GM23248 (cell line): Measurements from ENCODE around the gene SBNO2. TPM values are rescaled to one million over a fixed set of nuclear protein-coding genes. Genes with fewer than 3 reads are reported as not detected.

ENCODE experiments used
- DNase-seq: peaks from one replicate; pipeline ENCODE4 v3.0.0-alpha.2; 2015
- H2AFZ ChIP-seq: fragments of 200-600 bp; sonication (generic); 2 replicates; pipeline ENCODE4 v1.6.1; 2016; ENCODE audit warnings: antibody characterized with exemption
- H3F3A ChIP-seq: fragments of 200-600 bp; sonication (generic); 2 replicates; pipeline ENCODE4 v1.6.1; 2016; ENCODE audit warnings: mild to moderate bottlenecking, antibody characterized with exemption, mixed run types; ENCODE audit not compliant: insufficient read depth
- H3K27ac ChIP-seq: fragments of 200-600 bp; sonication (generic); 2 replicates; pipeline ENCODE4 v1.5.1; 2016; ENCODE audit warnings: mild to moderate bottlenecking
- H3K27me3 ChIP-seq: fragments of 200-600 bp; sonication (generic); replicated peaks from 2 replicates; pipeline ENCODE4 v1.6.1; 2016; ENCODE audit warnings: mild to moderate bottlenecking; ENCODE audit not compliant: insufficient read depth
- H3K36me3 ChIP-seq: fragments of 200-600 bp; sonication (generic); 2 replicates; pipeline ENCODE4 v1.6.1; 2016; ENCODE audit warnings: low read depth, mild to moderate bottlenecking
- H3K4me1 ChIP-seq: fragments of 200-600 bp; sonication (generic); 2 replicates; pipeline ENCODE4 v1.6.1; 2016; ENCODE audit warnings: mild to moderate bottlenecking; ENCODE audit not compliant: insufficient read depth
- H3K4me2 ChIP-seq: fragments of 200-600 bp; sonication (generic); one replicate; pipeline ENCODE4 v1.6.1; 2016; ENCODE audit warnings: mild to moderate bottlenecking; ENCODE audit not compliant: unreplicated experiment
- H3K4me3 ChIP-seq: fragments of 200-600 bp; sonication (generic); 2 replicates; pipeline ENCODE4 v1.5.1; 2016; ENCODE audit warnings: mild to moderate bottlenecking
- H3K79me2 ChIP-seq: fragments of 200-600 bp; sonication (generic); 2 replicates; pipeline ENCODE4 v1.6.1; 2016; ENCODE audit warnings: mild to moderate bottlenecking; ENCODE audit not compliant: insufficient read depth
- H3K9ac ChIP-seq: fragments of 200-600 bp; sonication (generic); 2 replicates; pipeline ENCODE4 v1.6.1; 2016; ENCODE audit warnings: mild to moderate bottlenecking
- H3K9me2 ChIP-seq: fragments of 200-600 bp; sonication (generic); 2 replicates; pipeline ENCODE4 v1.6.1; 2016; ENCODE audit warnings: mixed run types, mild to moderate bottlenecking, moderate library complexity; ENCODE audit not compliant: insufficient read depth
- H3K9me3 ChIP-seq: fragments of 200-600 bp; sonication (generic); one replicate; pipeline ENCODE4 v1.6.1; 2017; ENCODE audit warnings: low read depth
- H4K20me1 ChIP-seq: fragments of 200-600 bp; sonication (generic); 2 replicates; pipeline ENCODE4 v1.6.0; 2016; ENCODE audit not compliant: insufficient read depth
- EZH2 ChIP-seq: fragments of 200-600 bp; sonication (generic); IDR thresholded peaks from 2 replicates; pipeline ENCODE4 v1.6.1; 2018; ENCODE audit warnings: antibody characterized with exemption, mild to moderate bottlenecking; ENCODE audit not compliant: insufficient read depth, poor library complexity, severe bottlenecking
- EZH2phosphoT487 ChIP-seq: fragments of 200-600 bp; sonication (generic); IDR thresholded peaks from 2 replicates; pipeline ENCODE4 v1.6.1; 2018; ENCODE audit warnings: antibody characterized with exemption, moderate library complexity, mild to moderate bottlenecking, low read depth; ENCODE audit not compliant: insufficient read depth
- WGBS, 2 experiments: methylation state at CpG; one replicate each; pipeline ENCODE4 v1.1.6; 2015 to 2017; ENCODE audit warnings: low lambda C conversion rate in 2 of 2, low coverage in 1 of 2; ENCODE audit errors: missing lambda C conversion rate in 2 of 2; 5-methylcytosine and 5-hydroxymethylcytosine counted together
- in situ Hi-C: fragments of 300-500 bp; cut with MboI; formaldehyde crosslinking; loops from 2 replicates; pipeline ENCODE4 v1.15.0; 2020
- polyA plus RNA-seq: library from polyadenylated mRNA; unstranded; fragments of >200 nt; fragmentation: Nextera tagmentation; extraction: Ambion mirVana; gene quantifications from 2 replicates; pipeline ENCODE4 v1.2.1, GENCODE V29; 2016
- total RNA-seq: library from RNA; depleted of rRNA; stranded (reverse); fragments of >200 nt; shearing (Covaris generic); gene quantifications from 2 replicates; pipeline ENCODE4 v1.2.3, GENCODE V29; 2014

SBNO2 gene
- total and polyA plus RNA-seq, 2 experiments from 2014 or later, result 7.5 to 70.4 TPM

GRCh38 chr19:1070931-1071791 lies 102.9 kb downstream of the SBNO2 start:
- Histone ChIP-seq H3K27ac (no peak overlapping the region), H3K9me3 (no peaks in the 10 kb centered on the region), H3K9ac (no peak overlapping the region), H2AFZ (no peak overlapping the region), H3K27me3 (peaks cover 31% of the 10 kb centered on the region), H3K36me3 (no peaks in the 10 kb centered on the region), H3F3A (no peaks in the 10 kb centered on the region), H3K79me2 (no peaks in the 10 kb centered on the region), H3K4me2 (peak overlapping the region; percentile 9), H3K9me2 (no peaks in the 10 kb centered on the region), H3K4me3 (0 out of 2 replicates have a peak overlapping the region, but pooled peaks have one; percentile 11), H4K20me1 (no peaks in the 10 kb centered on the region), H3K4me1 (no peaks in the 10 kb centered on the region)
- WGBS, 2 experiments, result 3 to 5% methylated on average over 82 to 89 of the region's 99 CpGs
- DNase-seq, result peak; percentile 39
- no peak for TF ChIP-seq EZH2
- no peak for TF ChIP-seq EZH2phosphoT487
- in situ Hi-C loops, result no loop called here

GRCh38 chr19:1070576-1070930 lies 103.5 kb downstream of the SBNO2 start:
- Histone ChIP-seq H3K27me3 (peaks cover 31% of the 10 kb centered on the region), H3K9me3 (no peaks in the 10 kb centered on the region), H4K20me1 (no peaks in the 10 kb centered on the region), H3K4me1 (no peaks in the 10 kb centered on the region), H3F3A (no peaks in the 10 kb centered on the region), H3K27ac (no peak overlapping the region), H3K36me3 (no peaks in the 10 kb centered on the region), H3K9me2 (no peaks in the 10 kb centered on the region), H2AFZ (no peak overlapping the region), H3K4me3 (no peak overlapping the region), H3K4me2 (no peak overlapping the region), H3K79me2 (no peaks in the 10 kb centered on the region), H3K9ac (no peak overlapping the region)
- 12 to 15% methylated on average over 21 of the region's 21 CpGs for WGBS, 2 experiments
- TF ChIP-seq EZH2phosphoT487 (0 out of 2 replicates have a peak, but pooled peaks have one; percentile 34), EZH2 (no peak)
- DNase-seq, result no peak
- in situ Hi-C loops, result no loop called here

- no peaks in the 10 kb centered on the region for H3K9me3 ChIP-seq
- H3K27me3 ChIP-seq, result peaks cover 31% of the 10 kb centered on the region
- H3K4me1 ChIP-seq, result no peaks in the 10 kb centered on the region
- no peak overlapping the region for H3K4me3 ChIP-seq
- H4K20me1 ChIP-seq, result no peaks in the 10 kb centered on the region
- no peaks in the 10 kb centered on the region for H3K9me2 ChIP-seq
- H3K27ac ChIP-seq, result no peak overlapping the region
- no peak for DNase-seq
- in situ Hi-C loops, result no loop called here
- no peak overlapping the region for H3K4me2 ChIP-seq
- 53% methylated on average over 25 of the region's 25 CpGs for WGBS, 2 experiments
- TF ChIP-seq EZH2phosphoT487, result no peak
- no peak for TF ChIP-seq EZH2
- H3K79me2 ChIP-seq, result no peaks in the 10 kb centered on the region
- H2AFZ ChIP-seq, result no peak overlapping the region
- H3K36me3 ChIP-seq, result no peaks in the 10 kb centered on the region
- no peaks in the 10 kb centered on the region for H3F3A ChIP-seq
- H3K9ac ChIP-seq, result no peak overlapping the region
Observed at GRCh38 chr19:1069009-1069779, 104.9 kb downstream of the SBNO2 start.

- TF ChIP-seq EZH2phosphoT487 (no peak), EZH2 (no peak)
- H3K9ac ChIP-seq, result no peak overlapping the region
- H3K9me2 ChIP-seq, result no peaks in the 10 kb centered on the region
- WGBS, 2 experiments, result 66 to 76% methylated on average over 33 to 36 of the region's 45 CpGs
- H4K20me1 ChIP-seq, result no peaks in the 10 kb centered on the region
- no peak overlapping the region for H2AFZ ChIP-seq
- peaks cover 31% of the 10 kb centered on the region for H3K27me3 ChIP-seq
- no peaks in the 10 kb centered on the region for H3K9me3 ChIP-seq
- H3K4me2 ChIP-seq, result no peak overlapping the region
- no peak for DNase-seq
- no peaks in the 10 kb centered on the region for H3K36me3 ChIP-seq
- no peaks in the 10 kb centered on the region for H3K4me1 ChIP-seq
- H3K27ac ChIP-seq, result no peak overlapping the region
- no peak overlapping the region for H3K4me3 ChIP-seq
- no peaks in the 10 kb centered on the region for H3F3A ChIP-seq
- H3K79me2 ChIP-seq, result no peaks in the 10 kb centered on the region
- in situ Hi-C loops, result no loop called here
Observed at GRCh38 chr19:1068009-1069001, 105.8 kb downstream of the SBNO2 start.
